ENCODE results near the gene RSL1D1.

DNA sequence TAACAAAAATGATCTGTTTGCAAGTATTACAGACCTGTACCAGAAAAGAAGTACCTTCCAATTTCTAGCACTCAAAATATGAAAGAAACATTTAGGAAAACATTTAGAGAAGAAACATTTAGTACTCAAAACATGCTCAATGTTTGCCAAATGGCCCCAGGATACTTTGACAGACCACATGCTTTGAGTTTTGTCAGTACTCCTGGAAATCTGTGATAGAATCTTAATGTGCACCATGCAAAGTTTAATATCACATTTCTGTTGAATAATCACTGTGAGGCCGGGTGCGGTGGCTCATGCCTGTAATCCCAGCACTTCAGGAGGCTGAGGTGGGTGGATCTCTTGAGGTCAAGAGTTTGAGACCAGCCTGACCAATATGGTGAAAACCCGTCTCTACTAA lies 45.8 kb downstream of the RSL1D1 start:
- TF ChIP-seq, protein P1, sequence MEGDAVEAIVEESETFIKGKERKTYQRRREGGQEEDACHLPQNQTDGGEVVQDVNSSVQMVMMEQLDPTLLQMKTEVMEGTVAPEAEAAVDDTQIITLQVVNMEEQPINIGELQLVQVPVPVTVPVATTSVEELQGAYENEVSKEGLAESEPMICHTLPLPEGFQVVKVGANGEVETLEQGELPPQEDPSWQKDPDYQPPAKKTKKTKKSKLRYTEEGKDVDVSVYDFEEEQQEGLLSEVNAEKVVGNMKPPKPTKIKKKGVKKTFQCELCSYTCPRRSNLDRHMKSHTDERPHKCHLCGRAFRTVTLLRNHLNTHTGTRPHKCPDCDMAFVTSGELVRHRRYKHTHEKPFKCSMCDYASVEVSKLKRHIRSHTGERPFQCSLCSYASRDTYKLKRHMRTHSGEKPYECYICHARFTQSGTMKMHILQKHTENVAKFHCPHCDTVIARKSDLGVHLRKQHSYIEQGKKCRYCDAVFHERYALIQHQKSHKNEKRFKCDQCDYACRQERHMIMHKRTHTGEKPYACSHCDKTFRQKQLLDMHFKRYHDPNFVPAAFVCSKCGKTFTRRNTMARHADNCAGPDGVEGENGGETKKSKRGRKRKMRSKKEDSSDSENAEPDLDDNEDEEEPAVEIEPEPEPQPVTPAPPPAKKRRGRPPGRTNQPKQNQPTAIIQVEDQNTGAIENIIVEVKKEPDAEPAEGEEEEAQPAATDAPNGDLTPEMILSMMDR (IDR thresholded peaks at IDR 0.05): no peak
- no peak for TF ChIP-seq POLR2A (IDR thresholded peaks at IDR 0.05)

All from heart left ventricle (tissue), 13 donors.